Measurements from ENCODE around the gene SERPINA6.
"Not testable (repeated sequence)": the region's sequence is repeated elsewhere in the genome, so short reads cannot be mapped to it uniquely, and the experiment has no call there.

The SERPINA6 gene

GRCh38 chr14:94291906-94292525 lies 31.1 kb downstream of the SERPINA6 start:
- DNase-seq (ENCODE audit: low read depth) = no peak

GRCh38 chr14:94291159-94291905 lies 31.8 kb downstream of the SERPINA6 start:
- no peak for DNase-seq (ENCODE audit: low read depth)

GRCh38 chr14:94290197-94290596 lies 32.9 kb downstream of the SERPINA6 start:
- no peak for DNase-seq (ENCODE audit: low read depth)

- DNase-seq (ENCODE audit: low read depth) = no peak
Measured at GRCh38 chr14:94288610-94289465, 34.3 kb downstream of the SERPINA6 start.

- DNase-seq (ENCODE audit: low read depth) = no peak
Measured at GRCh38 chr14:94285158-94285557, 38.0 kb downstream of the SERPINA6 start.

- no peak for DNase-seq (ENCODE audit: low read depth)
Measured at GRCh38 chr14:94284221-94284620, 38.9 kb downstream of the SERPINA6 start.

GRCh38 chr14:94282991-94283723 lies 40.0 kb downstream of the SERPINA6 start:
- no peak for DNase-seq (ENCODE audit: low read depth)

GRCh38 chr14:94278731-94279130 lies 44.4 kb downstream of the SERPINA6 start:
- DNase-seq (ENCODE audit: low read depth) = no peak

GRCh38 chr14:94276898-94277561 lies 46.1 kb downstream of the SERPINA6 start:
- DNase-seq (ENCODE audit: low read depth) = not testable (repeated sequence)

- no peak for DNase-seq (ENCODE audit: low read depth)
Measured at GRCh38 chr14:94269156-94269555, 54.0 kb downstream of the SERPINA6 start.

- not testable (repeated sequence) for DNase-seq (ENCODE audit: low read depth)
Measured at GRCh38 chr14:94268582-94268981, 54.6 kb downstream of the SERPINA6 start.

GRCh38 chr14:94267352-94267751 lies 55.8 kb downstream of the SERPINA6 start:
- DNase-seq (ENCODE audit: low read depth) = no peak

- DNase-seq (ENCODE audit: low read depth) = not testable (repeated sequence)
Measured at GRCh38 chr14:94264195-94264594, 58.9 kb downstream of the SERPINA6 start.

Data from activated T-helper 1 cell treated with Interleukin-2 at 50 U/mL for 16 hours (primary cell).